H1 (cell line): ENCODE data around the gene EIF3B. TPM values are rescaled to one million over a fixed set of nuclear protein-coding genes. Genes with fewer than 3 reads are reported as not detected.

Source experiments
- ASH2L ChIP-seq: fragments of 200-600, 300-600 bp; sonication (generic); IDR thresholded peaks from one replicate; pipeline ENCODE4 v1.7.1; 2017; ENCODE audit warnings: low read length
- EZH2 ChIP-seq: fragments of 200-600 bp; sonication (generic); IDR thresholded peaks from 2 replicates; pipeline ENCODE4 v1.7.1; 2012; ENCODE audit warnings: low read depth, mild to moderate bottlenecking, moderate library complexity, low read length, inconsistent platforms; ENCODE audit not compliant: severe bottlenecking
- JUN ChIP-seq: IDR thresholded peaks from 2 replicates; pipeline ENCODE4 v1.6.1; 2011; ENCODE audit warnings: low read depth, mild to moderate bottlenecking, improper control_type of control experiment, low read length
- PHF8 ChIP-seq: fragments of 200-600 bp; sonication (generic); conservative IDR thresholded peaks from 2 replicates; pipeline ENCODE4 v1.7.1; 2012; ENCODE audit warnings: low read depth, mild to moderate bottlenecking, inconsistent platforms, low read length, moderate library complexity
- RBBP5 ChIP-seq: IDR thresholded peaks from 2 replicates; pipeline ENCODE4 v1.7.1; 2012; ENCODE audit warnings: low read depth, mild to moderate bottlenecking, inconsistent platforms, low read length, moderate library complexity, borderline replicate concordance
- SIRT6 ChIP-seq: IDR thresholded peaks from one replicate; pipeline ENCODE4 v1.7.1; 2012; ENCODE audit warnings: low read length, inconsistent platforms
- SIX5 ChIP-seq: IDR thresholded peaks from 2 replicates; pipeline ENCODE4 v1.6.1; 2011; ENCODE audit warnings: mild to moderate bottlenecking, low read depth, low read length
- SP1 ChIP-seq: IDR thresholded peaks from 2 replicates; pipeline ENCODE4 v1.6.1; 2011; ENCODE audit warnings: low read depth, low read length
- TAF7 ChIP-seq: optimal IDR thresholded peaks from 2 replicates; pipeline ENCODE3; 2011; ENCODE audit warnings: low read depth, mild to moderate bottlenecking, inconsistent platforms, low read length, moderate library complexity, borderline replicate concordance
- polyA plus RNA-seq, 7 experiments: library from polyadenylated mRNA; depleted of rRNA in 3 of 7; stranded (reverse) in 5 of 7; unstranded in 2 of 7; fragments of >200 nt in 5 of 7; fragments of 200-250 nt in 2 of 7; gene quantifications; 1 replicate in 5 of 7; 2 replicates in 1 of 7; 4 replicates in 1 of 7; pipeline versions ENCODE4 v1.2.1 to v1.2.3, GENCODE V29; 2011 to 2013; ENCODE audit warnings: missing spikeins in 2 of 7, mixed read lengths in 2 of 7
- total RNA-seq: library from RNA; stranded (reverse); fragmentation: NEBNext Ultra II Directional; extraction: Animal tissue kit (Norgen Biotek cat#: 25700); gene quantifications from 2 replicates; pipeline ENCODE4 v1.2.1, GENCODE V29; 2021
- TF ChIP-seq, protein P1 (sequence below): fragments of 300-600 bp; sonication (generic); IDR thresholded peaks from 2 replicates; pipeline ENCODE4 v1.7.1; 2012; ENCODE audit warnings: low read length, moderate library complexity, mild to moderate bottlenecking, inconsistent platforms; ENCODE audit not compliant: insufficient replicate concordance

The EIF3B gene
- total and polyA plus RNA-seq, 2 of the 8 experiments (the other 6 are each of a cell fraction or from before 2014, with no cell fraction given) = 167 to 316 TPM

DNA sequence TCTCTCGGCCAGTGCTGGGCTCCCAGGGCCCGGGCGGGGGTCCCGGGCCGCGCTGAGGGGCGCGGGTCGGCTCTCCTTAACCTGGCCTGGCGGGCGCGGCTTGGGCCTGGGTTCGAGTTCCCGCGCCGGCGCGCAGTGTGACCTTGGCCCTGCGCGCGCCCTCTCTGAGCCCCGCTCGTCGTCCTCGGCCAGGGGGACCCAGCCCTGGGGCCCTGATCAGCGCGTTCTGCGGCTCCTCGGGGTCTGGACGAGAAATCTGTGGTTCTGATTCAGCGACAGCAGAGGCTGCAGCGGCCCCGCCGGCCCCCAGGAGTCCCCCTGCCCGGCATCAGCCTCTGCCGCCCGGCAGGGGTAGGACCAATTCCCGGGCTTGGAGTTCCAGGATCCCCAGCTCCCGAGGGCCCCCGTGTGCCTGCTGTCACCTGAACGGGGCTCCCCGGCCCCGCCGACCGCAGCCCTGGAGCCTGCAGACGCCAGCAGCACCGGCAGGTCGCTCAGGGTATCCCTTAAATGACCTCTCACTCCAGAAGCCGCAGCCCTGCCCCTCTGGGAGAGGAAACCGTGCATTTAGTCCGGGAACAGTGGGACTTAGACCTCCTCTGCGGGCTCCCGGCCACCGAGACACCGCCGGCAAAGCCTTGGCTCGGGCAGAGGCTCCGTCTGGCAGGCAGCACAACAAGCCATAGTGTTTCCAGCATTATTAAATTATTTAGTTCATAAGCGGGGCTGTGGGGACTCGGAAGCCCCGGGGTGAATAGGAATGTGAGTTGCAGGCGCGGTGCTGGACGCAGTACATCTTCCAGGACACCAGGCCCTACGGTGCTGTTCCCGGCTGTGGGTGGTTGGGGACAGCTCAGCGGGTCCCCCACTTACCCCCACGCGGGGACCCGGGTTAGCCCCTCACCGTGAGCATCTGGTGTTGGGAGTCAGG lies 49.4 kb downstream of the EIF3B start (continued):
- TF ChIP-seq, protein P1, sequence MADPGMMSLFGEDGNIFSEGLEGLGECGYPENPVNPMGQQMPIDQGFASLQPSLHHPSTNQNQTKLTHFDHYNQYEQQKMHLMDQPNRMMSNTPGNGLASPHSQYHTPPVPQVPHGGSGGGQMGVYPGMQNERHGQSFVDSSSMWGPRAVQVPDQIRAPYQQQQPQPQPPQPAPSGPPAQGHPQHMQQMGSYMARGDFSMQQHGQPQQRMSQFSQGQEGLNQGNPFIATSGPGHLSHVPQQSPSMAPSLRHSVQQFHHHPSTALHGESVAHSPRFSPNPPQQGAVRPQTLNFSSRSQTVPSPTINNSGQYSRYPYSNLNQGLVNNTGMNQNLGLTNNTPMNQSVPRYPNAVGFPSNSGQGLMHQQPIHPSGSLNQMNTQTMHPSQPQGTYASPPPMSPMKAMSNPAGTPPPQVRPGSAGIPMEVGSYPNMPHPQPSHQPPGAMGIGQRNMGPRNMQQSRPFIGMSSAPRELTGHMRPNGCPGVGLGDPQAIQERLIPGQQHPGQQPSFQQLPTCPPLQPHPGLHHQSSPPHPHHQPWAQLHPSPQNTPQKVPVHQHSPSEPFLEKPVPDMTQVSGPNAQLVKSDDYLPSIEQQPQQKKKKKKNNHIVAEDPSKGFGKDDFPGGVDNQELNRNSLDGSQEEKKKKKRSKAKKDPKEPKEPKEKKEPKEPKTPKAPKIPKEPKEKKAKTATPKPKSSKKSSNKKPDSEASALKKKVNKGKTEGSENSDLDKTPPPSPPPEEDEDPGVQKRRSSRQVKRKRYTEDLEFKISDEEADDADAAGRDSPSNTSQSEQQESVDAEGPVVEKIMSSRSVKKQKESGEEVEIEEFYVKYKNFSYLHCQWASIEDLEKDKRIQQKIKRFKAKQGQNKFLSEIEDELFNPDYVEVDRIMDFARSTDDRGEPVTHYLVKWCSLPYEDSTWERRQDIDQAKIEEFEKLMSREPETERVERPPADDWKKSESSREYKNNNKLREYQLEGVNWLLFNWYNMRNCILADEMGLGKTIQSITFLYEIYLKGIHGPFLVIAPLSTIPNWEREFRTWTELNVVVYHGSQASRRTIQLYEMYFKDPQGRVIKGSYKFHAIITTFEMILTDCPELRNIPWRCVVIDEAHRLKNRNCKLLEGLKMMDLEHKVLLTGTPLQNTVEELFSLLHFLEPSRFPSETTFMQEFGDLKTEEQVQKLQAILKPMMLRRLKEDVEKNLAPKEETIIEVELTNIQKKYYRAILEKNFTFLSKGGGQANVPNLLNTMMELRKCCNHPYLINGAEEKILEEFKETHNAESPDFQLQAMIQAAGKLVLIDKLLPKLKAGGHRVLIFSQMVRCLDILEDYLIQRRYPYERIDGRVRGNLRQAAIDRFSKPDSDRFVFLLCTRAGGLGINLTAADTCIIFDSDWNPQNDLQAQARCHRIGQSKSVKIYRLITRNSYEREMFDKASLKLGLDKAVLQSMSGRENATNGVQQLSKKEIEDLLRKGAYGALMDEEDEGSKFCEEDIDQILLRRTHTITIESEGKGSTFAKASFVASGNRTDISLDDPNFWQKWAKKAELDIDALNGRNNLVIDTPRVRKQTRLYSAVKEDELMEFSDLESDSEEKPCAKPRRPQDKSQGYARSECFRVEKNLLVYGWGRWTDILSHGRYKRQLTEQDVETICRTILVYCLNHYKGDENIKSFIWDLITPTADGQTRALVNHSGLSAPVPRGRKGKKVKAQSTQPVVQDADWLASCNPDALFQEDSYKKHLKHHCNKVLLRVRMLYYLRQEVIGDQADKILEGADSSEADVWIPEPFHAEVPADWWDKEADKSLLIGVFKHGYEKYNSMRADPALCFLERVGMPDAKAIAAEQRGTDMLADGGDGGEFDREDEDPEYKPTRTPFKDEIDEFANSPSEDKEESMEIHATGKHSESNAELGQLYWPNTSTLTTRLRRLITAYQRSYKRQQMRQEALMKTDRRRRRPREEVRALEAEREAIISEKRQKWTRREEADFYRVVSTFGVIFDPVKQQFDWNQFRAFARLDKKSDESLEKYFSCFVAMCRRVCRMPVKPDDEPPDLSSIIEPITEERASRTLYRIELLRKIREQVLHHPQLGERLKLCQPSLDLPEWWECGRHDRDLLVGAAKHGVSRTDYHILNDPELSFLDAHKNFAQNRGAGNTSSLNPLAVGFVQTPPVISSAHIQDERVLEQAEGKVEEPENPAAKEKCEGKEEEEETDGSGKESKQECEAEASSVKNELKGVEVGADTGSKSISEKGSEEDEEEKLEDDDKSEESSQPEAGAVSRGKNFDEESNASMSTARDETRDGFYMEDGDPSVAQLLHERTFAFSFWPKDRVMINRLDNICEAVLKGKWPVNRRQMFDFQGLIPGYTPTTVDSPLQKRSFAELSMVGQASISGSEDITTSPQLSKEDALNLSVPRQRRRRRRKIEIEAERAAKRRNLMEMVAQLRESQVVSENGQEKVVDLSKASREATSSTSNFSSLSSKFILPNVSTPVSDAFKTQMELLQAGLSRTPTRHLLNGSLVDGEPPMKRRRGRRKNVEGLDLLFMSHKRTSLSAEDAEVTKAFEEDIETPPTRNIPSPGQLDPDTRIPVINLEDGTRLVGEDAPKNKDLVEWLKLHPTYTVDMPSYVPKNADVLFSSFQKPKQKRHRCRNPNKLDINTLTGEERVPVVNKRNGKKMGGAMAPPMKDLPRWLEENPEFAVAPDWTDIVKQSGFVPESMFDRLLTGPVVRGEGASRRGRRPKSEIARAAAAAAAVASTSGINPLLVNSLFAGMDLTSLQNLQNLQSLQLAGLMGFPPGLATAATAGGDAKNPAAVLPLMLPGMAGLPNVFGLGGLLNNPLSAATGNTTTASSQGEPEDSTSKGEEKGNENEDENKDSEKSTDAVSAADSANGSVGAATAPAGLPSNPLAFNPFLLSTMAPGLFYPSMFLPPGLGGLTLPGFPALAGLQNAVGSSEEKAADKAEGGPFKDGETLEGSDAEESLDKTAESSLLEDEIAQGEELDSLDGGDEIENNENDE = no peak
- no peak for TF ChIP-seq SIX5
- no peak for TF ChIP-seq SIRT6
- no peak for TF ChIP-seq JUN
- no peak for TF ChIP-seq EZH2
- TF ChIP-seq ASH2L = peak; percentile 13
- peak; percentile 81 for TF ChIP-seq PHF8
- TF ChIP-seq RBBP5 = 0 out of 2 replicates have a peak, but pooled peaks have one; percentile 8
- TF ChIP-seq TAF7 = no peak
- TF ChIP-seq SP1 = no peak
